Ascending aorta (tissue), 2 donors: ENCODE results near the gene KIF1A. TPM values are rescaled to one million over a fixed set of nuclear protein-coding genes. Genes with fewer than 3 reads are reported as not detected.

Source experiments
- DNase-seq, 2 donors: peaks; one replicate each; pipeline ENCODE4 v3.0.0-alpha.2; 2019; ENCODE audit warnings: low spot score in 2 of 2
- H3K27ac ChIP-seq, 2 donors: fragments of 200-600 bp; sonication (generic); one replicate each; pipeline ENCODE4 v1.5.1; 2016 to 2017; ENCODE audit warnings: mild to moderate bottlenecking in 1 of 2
- H3K27me3 ChIP-seq: fragments of 200-600 bp; sonication (generic); one replicate; pipeline ENCODE4 v1.5.1; 2017
- H3K36me3 ChIP-seq, 2 donors: fragments of 200-600 bp; sonication (generic); one replicate each; pipeline ENCODE4 v1.5.1; 2016
- H3K4me1 ChIP-seq, 2 donors: fragments of 200-600 bp; sonication (generic); one replicate each; pipeline ENCODE4 v1.5.1; 2016 to 2017; ENCODE audit warnings: mild to moderate bottlenecking in 1 of 2
- H3K4me3 ChIP-seq, 2 donors: fragments of 200-600 bp; sonication (generic); one replicate each; pipeline ENCODE4 v1.5.1; 2016 to 2017; ENCODE audit warnings: mild to moderate bottlenecking in 1 of 2
- H3K9me3 ChIP-seq, 2 donors: fragments of 200-600 bp; sonication (generic); one replicate each; pipeline ENCODE4 v1.5.1; 2016
- intact Hi-C: fragments of 100-400 bp; cut with DNase I; formaldehyde crosslinking; loops from one replicate; pipeline ENCODE4 v1.15.1; 2023
- total RNA-seq: library from RNA; depleted of rRNA; stranded (reverse); fragments of >200 nt; gene quantifications from one replicate; pipeline ENCODE4 v1.1.0, GENCODE V29; 2016
- TF ChIP-seq, protein P1 (sequence below), 3 experiments: fragments of 200-600 bp in 2 of 3; fragments of 450-650 bp in 1 of 3; sonication (generic) in 2 of 3; IDR thresholded peaks; one replicate each; pipeline ENCODE4 v1.5.1; 2016 to 2019; ENCODE audit warnings: antibody characterized with exemption in 3 of 3, mild to moderate bottlenecking in 1 of 3, moderate library complexity in 1 of 3

KIF1A gene
- total RNA-seq, 1 donor from 2014 or later: 0.11 TPM

DNA sequence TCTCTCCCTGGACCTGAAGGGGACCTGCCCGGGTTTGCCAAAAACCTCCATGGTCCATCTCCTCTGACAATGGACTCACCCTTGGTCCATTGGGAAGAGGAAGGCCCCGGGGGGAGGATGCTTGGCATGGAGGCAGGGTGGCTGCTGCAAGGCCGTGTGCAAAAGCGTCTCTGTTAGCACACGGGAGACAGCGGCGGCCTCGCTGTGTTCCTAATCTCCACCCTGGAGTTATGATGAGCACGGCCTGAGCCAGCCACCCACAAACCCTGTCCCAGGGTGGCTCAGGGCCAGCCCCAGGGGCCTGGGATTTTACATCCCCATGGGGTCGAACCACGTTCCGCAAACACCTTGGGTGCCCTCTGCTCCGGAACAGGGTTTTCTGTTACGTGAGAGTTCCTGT, 92.6 kb downstream of the KIF1A start:
- no peak overlapping the region for H3K4me3 ChIP-seq
- no peak overlapping the region for H3K27ac ChIP-seq
- no peaks in the 10 kb centered on the region for H3K36me3 ChIP-seq
- H3K4me1 ChIP-seq: no peaks in the 10 kb centered on the region
- TF ChIP-seq, protein P1, sequence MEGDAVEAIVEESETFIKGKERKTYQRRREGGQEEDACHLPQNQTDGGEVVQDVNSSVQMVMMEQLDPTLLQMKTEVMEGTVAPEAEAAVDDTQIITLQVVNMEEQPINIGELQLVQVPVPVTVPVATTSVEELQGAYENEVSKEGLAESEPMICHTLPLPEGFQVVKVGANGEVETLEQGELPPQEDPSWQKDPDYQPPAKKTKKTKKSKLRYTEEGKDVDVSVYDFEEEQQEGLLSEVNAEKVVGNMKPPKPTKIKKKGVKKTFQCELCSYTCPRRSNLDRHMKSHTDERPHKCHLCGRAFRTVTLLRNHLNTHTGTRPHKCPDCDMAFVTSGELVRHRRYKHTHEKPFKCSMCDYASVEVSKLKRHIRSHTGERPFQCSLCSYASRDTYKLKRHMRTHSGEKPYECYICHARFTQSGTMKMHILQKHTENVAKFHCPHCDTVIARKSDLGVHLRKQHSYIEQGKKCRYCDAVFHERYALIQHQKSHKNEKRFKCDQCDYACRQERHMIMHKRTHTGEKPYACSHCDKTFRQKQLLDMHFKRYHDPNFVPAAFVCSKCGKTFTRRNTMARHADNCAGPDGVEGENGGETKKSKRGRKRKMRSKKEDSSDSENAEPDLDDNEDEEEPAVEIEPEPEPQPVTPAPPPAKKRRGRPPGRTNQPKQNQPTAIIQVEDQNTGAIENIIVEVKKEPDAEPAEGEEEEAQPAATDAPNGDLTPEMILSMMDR (IDR thresholded peaks at IDR 0.05): no peak
- no peaks in the 10 kb centered on the region for H3K9me3 ChIP-seq
- intact Hi-C loops: no loop called here
- H3K27me3 ChIP-seq: no peaks in the 10 kb centered on the region
- no peak for DNase-seq

DNA sequence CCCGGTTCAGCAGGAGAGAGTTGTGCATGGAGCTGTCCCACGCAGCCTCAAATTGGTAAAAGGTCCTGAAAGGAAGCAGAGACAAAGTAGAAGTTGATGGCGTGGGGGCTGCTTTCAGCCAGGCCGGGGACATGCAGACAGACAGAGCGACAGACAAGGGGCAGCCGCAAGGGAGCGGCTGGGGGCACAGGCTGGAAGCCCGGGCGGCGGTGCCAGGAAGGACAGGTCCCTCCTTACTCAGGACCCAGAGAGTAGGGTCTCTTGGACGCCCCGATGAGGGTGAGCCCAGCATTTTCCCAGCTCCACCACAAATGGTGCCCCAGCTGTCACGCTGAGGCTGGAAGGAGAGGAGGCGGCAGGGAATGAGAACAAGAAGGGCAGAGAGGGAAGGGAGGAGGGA, 93.1 kb downstream of the KIF1A start:
- Histone ChIP-seq H3K9me3 (no peaks in the 10 kb centered on the region), H3K4me3 (no peak overlapping the region), H3K4me1 (no peaks in the 10 kb centered on the region), H3K27me3 (no peaks in the 10 kb centered on the region), H3K27ac (no peak overlapping the region), H3K36me3 (no peaks in the 10 kb centered on the region)
- DNase-seq: no peak
- intact Hi-C loops: no loop called here
- TF ChIP-seq, protein P1 (IDR thresholded peaks at IDR 0.05): no peak

DNA sequence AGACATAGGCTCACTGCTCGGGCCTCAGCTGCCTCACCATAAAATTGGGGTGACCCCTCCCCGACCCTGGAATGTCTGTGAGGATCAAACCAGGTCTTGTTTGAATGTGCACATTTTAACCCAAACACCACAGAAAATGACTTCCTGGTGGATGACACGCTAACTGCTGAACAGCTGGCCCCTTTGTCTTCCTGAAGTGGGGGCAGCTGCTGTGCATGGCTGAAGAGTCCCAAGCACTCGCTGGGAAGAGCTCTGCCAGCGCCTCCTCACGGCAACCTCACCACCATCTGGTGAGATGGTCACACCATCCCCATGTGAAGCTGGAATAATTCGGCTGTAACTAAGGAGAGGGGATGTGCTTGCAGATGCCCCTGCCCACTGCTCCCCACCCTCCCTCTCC, 94.3 kb downstream of the KIF1A start:
- Histone ChIP-seq H3K27me3 (no peaks in the 10 kb centered on the region), H3K9me3 (no peaks in the 10 kb centered on the region), H3K27ac (no peak overlapping the region), H3K36me3 (no peaks in the 10 kb centered on the region), H3K4me3 (no peak overlapping the region), H3K4me1 (no peaks in the 10 kb centered on the region)
- TF ChIP-seq, protein P1 (IDR thresholded peaks at IDR 0.05): no peak
- intact Hi-C loops: no loop called here
- DNase-seq: no peak

DNA sequence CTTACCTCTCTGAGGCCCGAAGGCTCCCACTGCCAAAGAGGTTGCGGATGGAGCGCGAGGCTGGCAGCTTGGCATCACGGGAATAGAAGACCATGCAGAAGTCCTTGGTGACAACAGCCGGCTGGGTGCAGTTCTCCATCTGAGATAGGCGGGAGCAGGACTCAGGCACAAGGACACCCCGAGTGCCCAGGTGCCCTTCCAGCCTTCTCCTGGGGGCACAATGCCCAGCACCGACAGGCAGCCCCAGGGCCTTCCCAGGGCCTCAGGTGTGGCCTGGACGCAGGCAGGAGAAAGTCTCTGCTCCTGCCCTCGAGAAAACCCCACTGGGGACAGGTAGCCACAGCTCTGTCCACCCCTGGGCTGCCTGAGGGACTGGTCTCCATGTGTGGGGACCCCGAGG, 94.8 kb downstream of the KIF1A start:
- TF ChIP-seq, protein P1 (IDR thresholded peaks at IDR 0.05): no peak
- no peak overlapping the region for H3K4me3 ChIP-seq
- no peak for DNase-seq
- H3K4me1 ChIP-seq: no peaks in the 10 kb centered on the region
- H3K27me3 ChIP-seq: no peaks in the 10 kb centered on the region
- intact Hi-C loops: no loop called here
- no peak overlapping the region for H3K27ac ChIP-seq
- no peaks in the 10 kb centered on the region for H3K36me3 ChIP-seq
- H3K9me3 ChIP-seq: no peaks in the 10 kb centered on the region

DNA sequence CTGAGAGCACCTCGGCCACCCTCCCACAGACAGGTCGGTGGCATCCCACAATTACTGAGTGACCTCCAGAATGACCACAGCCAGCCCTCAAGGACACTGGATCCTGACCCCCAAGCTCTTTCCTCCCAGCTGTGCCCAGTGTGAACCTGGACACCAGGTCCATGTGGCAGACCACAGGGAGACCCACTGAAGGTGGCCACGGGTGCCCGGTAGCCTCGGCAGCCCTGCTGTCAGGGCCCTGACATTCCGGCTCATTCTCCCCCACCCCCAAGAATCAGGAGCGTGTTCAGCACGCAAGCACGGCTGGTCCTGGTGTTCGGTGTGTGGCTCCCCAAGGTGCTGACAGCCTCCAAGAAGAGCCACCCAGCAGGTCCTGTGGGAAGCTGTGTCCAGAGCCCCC, 95.6 kb downstream of the KIF1A start:
- intact Hi-C loops: no loop called here
- H3K4me1 ChIP-seq: no peaks in the 10 kb centered on the region

More for the DNA sequence above, 95.6 kb downstream of the KIF1A start:
- H3K36me3 ChIP-seq: no peaks in the 10 kb centered on the region
- DNase-seq: no peak
- no peak overlapping the region for H3K27ac ChIP-seq
- H3K9me3 ChIP-seq: no peaks in the 10 kb centered on the region
- no peaks in the 10 kb centered on the region for H3K27me3 ChIP-seq
- TF ChIP-seq, protein P1 (IDR thresholded peaks at IDR 0.05): no peak
- no peak overlapping the region for H3K4me3 ChIP-seq
